Measurements from ENCODE around the gene USP30. TPM values are rescaled to one million over a fixed set of nuclear protein-coding genes. Genes with fewer than 3 reads are reported as not detected.

Gene USP30
- 10 to 100 TPM in 5 of 6 donors, 1 to 10 TPM in 1; 10.0 to 18.0 (median 15.0) TPM for total RNA-seq

- Histone ChIP-seq H3K4me3 (peak within 1 kb of the TSS; percentile 80 to 99 (median 94)), H3K27me3 (no peaks in the 10 kb centered on the region), H3K36me3 (peaks cover 0 to 3% (median under 1%) of the 10 kb centered on the region in 4 donors), H3K9me3 (no peaks in the 10 kb centered on the region), H3K27ac (peak within 1 kb of the TSS; percentile 83 to 93 (median 91)), H3K4me1 (peaks cover 11 to 23% (median 16%) of the 10 kb centered on the region in 4 donors)
- WGBS, 2 donors, result 1% methylated on average over 23 to 46 of the region's 61 CpGs
- TF ChIP-seq EP300 (IDR thresholded peaks at IDR 0.05) (no peak), CTCF (IDR thresholded peaks at IDR 0.05) (no peak), POLR2AphosphoS5 (IDR thresholded peaks at IDR 0.05) (peak; percentile 61 to 82), POLR2A (IDR thresholded peaks at IDR 0.05) (peak in 3 of 4 donors; percentile 28 to 51 (median 44))
- ATAC-seq (ENCODE audit: low FRiP score in 2 of 2) (peak; percentile 96 to 98), DNase-seq (peak; percentile 87 to 95)
Observed at GRCh38 chr12:109052414-109053323, at the start of gene USP30. Gene USP30, plus strand, starts transcription at chr12:109052576. Its CDS starts 103 bp downstream, at chr12:109052679.

GRCh38 chr12:109004017-109004416, 48.4 kb upstream of the USP30 start:
- ATAC-seq (ENCODE audit: low FRiP score in 2 of 2) (no peak), DNase-seq (no peak)
- Histone ChIP-seq H3K27ac (no peak overlapping the region), H3K4me1 (no peaks in the 10 kb centered on the region), H3K36me3 (no peaks in the 10 kb centered on the region), H3K9me3 (no peaks in the 10 kb centered on the region), H3K4me3 (no peak overlapping the region), H3K27me3 (no peaks in the 10 kb centered on the region)
- TF ChIP-seq POLR2AphosphoS5 (IDR thresholded peaks at IDR 0.05) (no peak), EP300 (IDR thresholded peaks at IDR 0.05) (no peak), CTCF (IDR thresholded peaks at IDR 0.05) (no peak), POLR2A (IDR thresholded peaks at IDR 0.05) (no peak)
- 71 to 75% methylated on average over 3 of the region's 3 CpGs for WGBS, 2 donors

GRCh38 chr12:109009766-109010165, 42.6 kb upstream of the USP30 start:
- no peaks in the 10 kb centered on the region for H3K27me3 ChIP-seq
- H3K27ac ChIP-seq, result no peak overlapping the region
- no peak for ATAC-seq (ENCODE audit: low FRiP score in 2 of 2)
- 100% methylated on average over 1 of the region's 1 CpG for WGBS, 2 donors
- no peaks in the 10 kb centered on the region for H3K9me3 ChIP-seq
- H3K4me3 ChIP-seq, result no peak overlapping the region
- no peaks in the 10 kb centered on the region for H3K36me3 ChIP-seq
- TF ChIP-seq POLR2AphosphoS5 (IDR thresholded peaks at IDR 0.05) (no peak), CTCF (IDR thresholded peaks at IDR 0.05) (no peak), POLR2A (IDR thresholded peaks at IDR 0.05) (no peak), EP300 (IDR thresholded peaks at IDR 0.05) (no peak)
- no peak for DNase-seq
- no peaks in the 10 kb centered on the region for H3K4me1 ChIP-seq

- Histone ChIP-seq H3K36me3 (no peaks in the 10 kb centered on the region), H3K27ac (no peak overlapping the region), H3K4me1 (no peaks in the 10 kb centered on the region), H3K4me3 (no peak overlapping the region), H3K27me3 (no peaks in the 10 kb centered on the region), H3K9me3 (no peaks in the 10 kb centered on the region)
- WGBS, 2 donors, result 63 to 77% methylated on average over 2 of the region's 2 CpGs
- no peak for ATAC-seq (ENCODE audit: low FRiP score in 2 of 2)
- TF ChIP-seq CTCF (IDR thresholded peaks at IDR 0.05) (no peak), EP300 (IDR thresholded peaks at IDR 0.05) (no peak), POLR2AphosphoS5 (IDR thresholded peaks at IDR 0.05) (no peak), POLR2A (IDR thresholded peaks at IDR 0.05) (no peak)
- DNase-seq, result no peak
Observed at GRCh38 chr12:109010259-109010658, 42.1 kb upstream of the USP30 start.

All from upper lobe of left lung (tissue), 6 donors.